OCI-LY1 (cell line): ENCODE results near the gene ETV3.

Experiments
- H2AFZ ChIP-seq: fragments of 200-600 bp; sonication (generic), shearing (Covaris generic); 2 replicates; pipeline ENCODE4 v1.6.0; 2014; ENCODE audit warnings: antibody characterized with exemption, mild to moderate bottlenecking, low read length
- H3F3A ChIP-seq: fragments of 200-600 bp; sonication (generic), shearing (Covaris generic); 2 replicates; pipeline ENCODE4 v1.6.0; 2014; ENCODE audit warnings: mild to moderate bottlenecking, antibody characterized with exemption, low read length, moderate library complexity; ENCODE audit not compliant: insufficient read depth
- H3K27ac ChIP-seq: fragments of 200-600 bp; sonication (generic); 2 replicates; pipeline ENCODE4 v1.5.1; 2014; ENCODE audit warnings: low read length, mixed run types, mild to moderate bottlenecking, low read depth; ENCODE audit not compliant: poor library complexity, severe bottlenecking
- H3K27me3 ChIP-seq: fragments of 200-600 bp; sonication (generic); 2 replicates; pipeline ENCODE4 v1.6.0; 2014; ENCODE audit warnings: antibody characterized with exemption, mild to moderate bottlenecking, low read length, moderate library complexity; ENCODE audit not compliant: insufficient read depth
- H3K36me3 ChIP-seq: fragments of 200-600 bp; sonication (generic); 2 replicates; pipeline ENCODE4 v1.6.1; 2014; ENCODE audit warnings: mild to moderate bottlenecking, antibody characterized with exemption, low read length, moderate library complexity, mixed read lengths; ENCODE audit not compliant: insufficient read depth
- H3K4me1 ChIP-seq: fragments of 200-600 bp; sonication (generic); 2 replicates; pipeline ENCODE4 v1.5.1; 2014; ENCODE audit warnings: mild to moderate bottlenecking, low read length, moderate library complexity; ENCODE audit not compliant: insufficient read depth, severe bottlenecking
- H3K4me2 ChIP-seq: fragments of 200-600 bp; sonication (generic), shearing (Covaris generic); 2 replicates; pipeline ENCODE4 v1.6.1; 2014; ENCODE audit warnings: low read length
- H3K4me3 ChIP-seq: fragments of 200-600 bp; sonication (generic); 2 replicates; pipeline ENCODE4 v1.5.1; 2014; ENCODE audit warnings: low read length, low read depth, mild to moderate bottlenecking, mixed read lengths; ENCODE audit not compliant: poor library complexity, severe bottlenecking
- H3K79me2 ChIP-seq: fragments of 200-600 bp; shearing (Covaris generic); 2 replicates; pipeline ENCODE4 v1.6.1; 2016; ENCODE audit warnings: mixed run types, low read length, mixed read lengths; ENCODE audit not compliant: insufficient read depth
- H3K9ac ChIP-seq: fragments of 200-600 bp; sonication (generic), shearing (Covaris generic); 2 replicates; pipeline ENCODE4 v1.6.1; 2014; ENCODE audit warnings: mild to moderate bottlenecking, low read length, mixed read lengths
- H3K9me2 ChIP-seq: fragments of 200-600 bp; sonication (generic), shearing (Covaris generic); 2 replicates; pipeline ENCODE4 v1.6.1; 2014; ENCODE audit warnings: low read depth, mild to moderate bottlenecking, low read length, mixed read lengths
- H3K9me3 ChIP-seq: fragments of 200-600 bp; shearing (Covaris generic); 2 replicates; pipeline ENCODE4 v1.6.1; 2014; ENCODE audit warnings: low read length, mixed read lengths
- H4K20me1 ChIP-seq: fragments of 200-600 bp; sonication (generic), shearing (Covaris generic); 2 replicates; pipeline ENCODE4 v1.6.0; 2016; ENCODE audit warnings: mild to moderate bottlenecking, low read length; ENCODE audit not compliant: insufficient read depth
- CTCF ChIP-seq: fragments of 200-600 bp; sonication (generic), shearing (Covaris generic); IDR thresholded peaks from 2 replicates; pipeline ENCODE4 v1.5.1; 2017; ENCODE audit warnings: mild to moderate bottlenecking, antibody characterized with exemption, low read length, moderate library complexity, mixed read lengths
- EZH2 ChIP-seq: fragments of 200-600 bp; sonication (generic), shearing (Covaris generic); IDR thresholded peaks from 2 replicates; pipeline ENCODE4 v1.8.0; 2017; ENCODE audit warnings: borderline replicate concordance, mixed run types, mild to moderate bottlenecking, antibody characterized with exemption, low read length, moderate library complexity, mixed read lengths

ETV3 gene

GRCh38 chr1:157096881-157097280 is 41.3 kb downstream of the ETV3 start:
- Histone ChIP-seq H3K9me2 (no peaks in the 10 kb centered on the region), H3K9ac (no peak overlapping the region), H3K27ac (no peak overlapping the region), H3K79me2 (no peaks in the 10 kb centered on the region), H3K36me3 (no peaks in the 10 kb centered on the region), H3K4me3 (no peak overlapping the region), H3K4me1 (no peaks in the 10 kb centered on the region), H2AFZ (no peak overlapping the region), H3F3A (no peaks in the 10 kb centered on the region), H3K27me3 (no peaks in the 10 kb centered on the region), H4K20me1 (no peaks in the 10 kb centered on the region), H3K9me3 (no peaks in the 10 kb centered on the region), H3K4me2 (no peak overlapping the region)
- TF ChIP-seq EZH2 (no peak), CTCF (no peak)

DNA sequence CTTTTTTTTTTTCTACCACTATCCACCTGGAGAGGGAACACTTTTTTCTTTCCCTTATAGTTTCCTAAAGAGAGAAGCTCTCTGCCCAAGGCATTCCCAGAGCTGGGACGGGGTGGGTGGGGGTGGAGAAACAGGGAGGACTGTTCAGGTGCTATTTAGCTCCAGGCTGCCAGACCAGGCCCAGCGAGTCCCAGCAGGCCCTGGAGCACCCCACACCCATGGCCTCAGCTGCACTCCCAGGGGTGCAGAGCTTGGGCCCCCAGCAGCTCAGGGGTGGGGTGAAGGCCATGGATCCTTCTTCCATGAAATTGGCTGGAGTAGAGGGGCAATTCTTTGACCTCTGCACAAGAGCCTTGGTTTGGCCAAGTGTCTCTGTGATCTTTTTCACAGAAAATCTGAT is 42.6 kb downstream of the ETV3 start:
- no peak overlapping the region for H2AFZ ChIP-seq
- no peaks in the 10 kb centered on the region for H3K4me1 ChIP-seq
- no peaks in the 10 kb centered on the region for H3K9me2 ChIP-seq
- no peak overlapping the region for H3K27ac ChIP-seq
- no peaks in the 10 kb centered on the region for H3K36me3 ChIP-seq
- H3K4me2 ChIP-seq: no peak overlapping the region
- no peaks in the 10 kb centered on the region for H3K27me3 ChIP-seq
- H3K4me3 ChIP-seq: no peak overlapping the region
- H3K9ac ChIP-seq: no peak overlapping the region
- no peaks in the 10 kb centered on the region for H3F3A ChIP-seq
- no peaks in the 10 kb centered on the region for H3K79me2 ChIP-seq
- H4K20me1 ChIP-seq: no peaks in the 10 kb centered on the region
- TF ChIP-seq CTCF (no peak), EZH2 (no peak)
- H3K9me3 ChIP-seq: no peaks in the 10 kb centered on the region

DNA sequence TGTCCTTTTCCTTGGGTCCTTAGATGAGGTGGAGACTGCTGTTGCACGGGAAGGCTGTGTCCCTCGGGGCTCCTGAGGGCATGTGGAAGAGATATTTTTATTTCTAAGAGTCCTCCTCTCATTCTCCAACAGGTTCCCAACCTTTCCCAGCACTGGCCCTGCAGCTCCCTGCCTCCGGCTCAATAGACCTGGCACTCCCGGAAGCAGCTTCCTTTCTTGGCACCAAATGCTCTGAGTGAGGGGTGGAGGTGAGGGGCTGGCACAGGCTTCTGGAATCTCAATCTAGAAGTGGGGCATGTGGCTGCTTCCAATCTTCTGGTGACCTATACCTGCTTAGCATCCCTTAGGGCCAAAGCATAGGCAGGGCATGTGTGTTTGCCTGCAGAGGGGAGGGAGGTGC is 43.1 kb downstream of the ETV3 start:
- Histone ChIP-seq H3F3A (no peaks in the 10 kb centered on the region), H4K20me1 (no peaks in the 10 kb centered on the region)

More for the DNA sequence above, 43.1 kb downstream of the ETV3 start:
- Histone ChIP-seq H3K4me1 (no peaks in the 10 kb centered on the region), H3K9ac (no peak overlapping the region), H3K79me2 (no peaks in the 10 kb centered on the region), H3K9me3 (no peaks in the 10 kb centered on the region), H3K4me2 (no peak overlapping the region), H2AFZ (no peak overlapping the region), H3K27me3 (no peaks in the 10 kb centered on the region), H3K27ac (no peak overlapping the region), H3K4me3 (no peak overlapping the region), H3K36me3 (no peaks in the 10 kb centered on the region), H3K9me2 (no peaks in the 10 kb centered on the region)
- TF ChIP-seq EZH2 (no peak), CTCF (no peak)
